HG03159 (cell line): ENCODE results near the gene KCNH4.
"Not testable (repeated sequence)": the region's sequence is repeated elsewhere in the genome, so short reads cannot be mapped to it uniquely, and the experiment has no call there.

ENCODE experiments used
- ATAC-seq: cut with Tn5 transposase; IDR thresholded peaks from one replicate; pipeline ENCODE4 v1.9.1; 2021; ENCODE audit warnings: mild to moderate bottlenecking, moderate library complexity; ENCODE audit not compliant: unreplicated experiment

Gene KCNH4

DNA sequence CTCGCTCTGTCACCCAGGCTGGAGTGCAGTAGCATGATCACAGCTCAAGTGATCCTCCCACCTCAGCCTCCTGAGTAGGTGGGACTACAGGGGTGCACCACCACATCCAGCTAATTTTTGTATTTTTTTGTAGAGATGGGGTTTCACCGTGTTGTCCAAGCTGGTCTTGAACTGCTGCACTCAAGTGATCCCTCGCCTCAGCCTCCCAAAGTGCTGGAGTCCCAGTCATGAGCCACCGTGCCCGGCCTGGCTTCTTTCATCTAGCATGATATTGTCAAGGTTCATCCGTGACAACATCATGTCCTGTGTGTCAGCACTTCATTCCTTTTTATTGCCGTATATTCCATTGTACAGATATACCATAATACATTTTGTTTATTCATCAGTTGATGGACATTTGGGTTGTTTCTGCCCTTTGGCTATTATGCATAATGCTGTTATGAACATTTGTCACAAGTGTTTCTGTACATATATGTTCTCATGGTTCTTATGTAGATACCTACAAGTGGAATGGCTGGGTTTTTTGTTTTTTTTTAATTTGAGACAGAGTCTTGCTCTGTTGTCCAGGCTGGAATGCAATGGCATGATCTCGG, 16.7 kb upstream of the KCNH4 start:
- no peak for ATAC-seq

DNA sequence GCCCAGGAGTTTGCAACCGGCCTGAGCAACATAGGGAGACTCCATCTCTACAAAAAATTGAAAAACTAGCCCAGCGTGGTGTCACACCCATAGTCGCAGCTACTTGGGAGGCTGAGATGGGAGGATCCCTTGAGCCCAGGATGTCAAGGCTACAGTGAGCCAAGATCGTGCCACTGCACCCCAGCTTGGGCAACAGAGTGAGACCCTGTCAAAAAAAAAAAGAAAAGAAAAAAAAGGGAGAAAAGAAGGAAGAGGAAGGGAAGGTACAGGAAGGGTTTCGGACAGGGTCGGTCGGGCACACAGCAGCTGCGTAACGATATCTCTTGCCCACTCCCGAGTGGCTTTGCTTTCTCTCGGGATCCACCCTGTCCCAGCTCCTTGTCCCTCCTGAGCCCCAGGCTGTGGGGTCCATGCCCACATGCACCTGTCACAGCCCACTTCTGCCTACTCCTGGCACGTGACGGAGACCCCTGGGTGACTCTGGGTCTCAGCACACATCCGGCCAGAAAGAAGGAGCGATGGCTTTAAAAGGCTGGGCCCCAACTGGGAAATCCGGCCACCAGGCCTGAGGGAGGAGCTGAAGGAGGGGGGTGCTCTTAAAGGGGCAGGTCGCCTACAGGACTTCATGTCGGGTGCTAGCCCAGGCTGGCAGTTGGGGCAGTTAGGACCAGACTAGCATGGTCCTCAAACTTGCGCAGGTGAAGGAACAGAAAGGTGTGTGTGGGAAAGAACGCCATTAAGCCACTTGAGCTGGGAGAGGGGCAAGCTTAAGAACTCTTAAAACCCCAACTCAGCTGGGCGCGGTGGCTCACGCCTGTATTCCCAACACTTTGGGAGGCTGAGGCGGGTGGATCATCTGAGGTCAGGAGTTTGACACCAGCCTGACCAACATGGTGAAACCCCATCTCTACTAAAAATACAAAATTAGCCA, 13.3 kb upstream of the KCNH4 start, which contains the start of gene GHDC:
Gene GHDC, minus strand, starts transcription at position 526 of the 931 bp plus-strand sequence. CDS start 913 bp downstream, outside the sequence.
- peak; percentile 85 for ATAC-seq

DNA sequence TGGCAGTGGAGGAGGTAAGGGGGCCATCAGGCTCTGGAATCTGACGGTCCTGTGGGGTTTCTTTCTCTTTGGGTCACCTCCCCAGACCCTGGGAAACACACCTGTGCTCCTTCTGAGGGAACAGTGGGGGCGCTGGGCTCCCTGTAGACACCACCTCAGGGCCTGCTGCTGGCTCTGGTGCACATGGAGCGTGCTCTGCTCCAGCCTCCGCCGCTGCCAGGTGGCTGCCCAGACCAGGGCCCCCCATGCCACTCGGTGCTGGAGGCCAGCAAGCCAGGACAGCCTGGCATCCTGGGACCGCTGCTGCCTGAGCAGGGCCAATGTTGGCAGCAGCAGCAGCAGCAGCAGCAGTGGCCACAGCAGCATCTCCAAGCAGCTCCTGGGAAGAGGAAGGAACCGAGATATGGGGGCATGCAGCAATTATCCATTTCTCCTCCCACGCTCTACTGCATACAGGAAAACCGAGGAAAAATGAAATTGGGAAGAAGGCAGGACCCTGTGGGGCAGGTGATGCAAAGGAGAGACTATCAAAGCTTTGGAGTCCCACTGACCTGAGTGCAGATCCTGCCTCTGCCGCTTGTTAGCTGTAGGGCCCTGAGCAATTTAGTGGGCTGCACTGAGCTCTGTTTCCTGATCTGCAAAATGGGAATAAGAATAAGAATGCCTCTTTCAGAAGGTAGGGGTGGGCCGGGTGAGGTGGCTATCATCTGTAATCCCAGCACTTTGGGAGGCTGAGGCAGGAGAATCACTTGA, 12.4 kb upstream of the KCNH4 start:
- ATAC-seq: no peak

DNA sequence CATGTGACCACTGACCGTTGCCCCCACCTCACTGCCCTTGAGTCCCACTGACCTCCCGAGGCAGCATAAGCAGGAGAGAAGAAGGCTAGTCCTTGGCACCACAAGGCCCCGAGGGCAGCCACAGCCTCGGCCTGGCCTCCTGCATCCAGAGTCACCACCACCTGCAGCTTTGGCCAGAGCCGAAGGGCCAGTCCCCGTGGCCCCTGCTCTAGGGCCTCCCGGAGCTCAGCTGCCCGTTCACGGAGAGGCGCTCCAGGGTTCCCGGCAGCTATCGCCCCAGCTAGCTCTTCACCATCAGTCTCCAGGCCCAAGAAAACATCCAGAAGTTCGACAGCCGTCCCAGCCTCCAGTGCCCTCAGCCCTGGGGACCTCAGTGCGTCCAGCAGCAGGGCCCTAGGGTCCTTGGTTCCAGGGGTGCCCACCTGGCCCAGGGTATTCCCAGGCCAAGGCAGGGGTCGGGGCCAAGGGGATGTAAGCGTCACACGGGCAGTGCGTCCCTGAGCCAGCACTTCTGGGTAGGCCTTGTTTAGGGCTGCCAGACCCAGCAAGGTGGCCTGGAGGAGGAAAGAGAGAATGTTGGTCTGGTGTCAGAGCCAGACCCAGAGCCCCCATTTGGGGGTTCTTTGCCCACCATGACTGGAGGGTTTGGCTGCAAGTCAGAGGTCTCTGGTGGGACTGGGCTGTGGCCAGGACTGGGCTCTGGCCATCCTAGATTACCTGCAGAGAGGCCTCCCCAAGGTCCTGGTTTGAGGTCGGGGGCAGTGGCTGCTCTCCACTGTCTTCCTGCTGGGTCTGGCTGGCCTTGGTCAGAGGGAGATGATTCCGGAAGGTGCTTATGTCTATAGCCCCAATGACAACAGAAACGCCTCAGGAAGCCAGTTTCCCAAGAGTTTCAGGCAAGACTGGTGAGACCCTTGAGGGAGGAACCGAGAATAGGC, 11.5 kb upstream of the KCNH4 start:
- ATAC-seq: no peak

GRCh38 chr17:42191275-42191608, 10.3 kb upstream of the KCNH4 start:
- no peak for ATAC-seq

DNA sequence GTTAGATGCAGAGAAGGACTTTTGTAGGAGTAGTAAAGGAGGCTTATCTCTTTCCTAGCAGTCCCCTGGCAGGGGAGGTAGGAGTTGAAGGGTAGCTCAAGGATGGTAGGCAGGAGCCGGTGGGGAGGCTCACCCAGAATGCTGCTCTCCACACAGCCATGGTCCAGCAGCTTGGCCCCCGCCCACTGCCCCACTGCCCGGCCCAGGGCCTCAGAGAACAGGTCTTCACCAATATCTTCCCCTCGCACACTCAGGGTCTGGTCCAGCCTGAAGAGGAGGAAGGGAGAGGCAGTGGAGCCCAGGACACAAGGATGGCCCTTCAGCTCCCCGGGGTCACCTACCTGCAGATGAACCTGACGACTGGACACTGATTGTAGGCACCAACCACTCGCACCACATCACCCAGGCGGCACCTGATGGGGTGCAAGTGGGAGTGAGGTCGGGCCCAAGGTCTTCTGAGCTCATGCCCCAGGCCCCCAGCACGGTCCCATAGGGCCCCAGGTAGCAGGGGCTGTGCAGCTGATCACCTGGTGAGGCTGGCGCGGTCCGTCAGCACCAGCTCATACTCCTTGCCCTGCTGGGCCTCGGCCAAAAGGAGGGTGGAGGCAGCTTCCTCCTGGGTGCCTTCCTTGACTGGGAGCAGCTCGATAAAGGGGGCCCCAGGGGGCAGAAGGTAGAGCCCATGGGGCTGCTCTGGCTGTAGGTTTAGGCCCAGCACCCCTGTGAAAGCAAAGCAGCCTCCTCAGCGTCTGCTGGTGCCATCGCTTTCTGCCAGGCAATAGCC, 9.7 kb upstream of the KCNH4 start:
- no peak for ATAC-seq

DNA sequence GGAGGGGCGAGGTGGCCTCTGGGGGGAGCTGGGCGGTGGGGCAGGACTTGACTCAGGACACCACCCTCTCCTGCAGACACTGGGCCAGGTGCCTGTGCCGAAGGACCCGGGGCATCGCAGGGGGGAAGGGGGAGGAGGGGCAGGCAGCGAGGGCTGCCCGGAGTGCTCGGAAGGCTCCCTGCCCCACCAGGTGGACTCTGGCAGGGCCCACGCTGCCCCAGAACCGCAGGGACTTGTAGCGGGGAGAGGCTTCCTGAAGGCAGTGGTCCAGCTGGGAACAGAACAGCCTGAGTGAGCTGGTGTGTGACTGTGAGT, 8.7 kb upstream of the KCNH4 start:
- ATAC-seq: no peak

GRCh38 chr17:42188749-42189650, 8.1 kb upstream of the KCNH4 start:
- ATAC-seq: no peak

GRCh38 chr17:42187833-42188232, 6.9 kb upstream of the KCNH4 start:
- no peak for ATAC-seq

DNA sequence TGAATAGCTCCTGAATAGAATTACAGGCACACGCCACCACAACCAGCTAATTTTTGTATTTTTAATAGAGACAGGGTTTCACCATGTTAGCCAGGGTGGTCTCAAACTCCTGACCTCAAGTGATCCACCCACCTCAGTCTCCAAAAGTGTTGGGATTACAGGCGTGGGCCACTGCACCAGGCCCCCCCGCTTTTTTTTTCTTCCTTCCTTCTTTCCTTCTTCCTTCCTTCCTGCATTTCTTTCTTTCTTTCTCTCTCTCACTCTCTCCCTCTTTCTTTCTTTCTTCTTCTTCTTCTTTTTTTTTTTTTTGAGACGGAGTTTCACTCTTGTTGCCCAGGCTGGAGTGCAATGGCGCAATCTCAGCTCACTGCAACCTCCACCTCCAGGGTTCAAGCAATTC, 5.2 kb upstream of the KCNH4 start:
- not testable (repeated sequence) for ATAC-seq

DNA sequence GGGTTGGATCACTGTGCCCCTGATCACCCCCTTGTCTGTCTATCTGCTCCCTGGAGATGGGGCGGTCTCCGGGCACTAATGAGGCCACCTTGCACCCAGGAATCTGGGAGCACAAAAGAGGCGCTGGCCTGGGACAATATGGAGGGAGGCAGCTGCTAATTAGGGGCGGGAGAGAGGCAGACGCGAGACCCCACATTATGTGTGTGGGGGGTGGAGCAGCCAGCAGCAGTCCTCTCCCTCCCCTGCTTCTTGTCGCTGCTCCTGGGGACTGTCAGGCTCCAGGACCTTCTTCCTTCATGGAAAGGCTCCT, 4.6 kb upstream of the KCNH4 start:
- no peak for ATAC-seq

- no peak for ATAC-seq
Observed at GRCh38 chr17:42184713-42185620, 4.0 kb upstream of the KCNH4 start, which contains the start of gene HCRT. TSS of gene HCRT (minus strand) at chr17:42185452. CDS start at chr17:42185365, 87 bp downstream.

DNA sequence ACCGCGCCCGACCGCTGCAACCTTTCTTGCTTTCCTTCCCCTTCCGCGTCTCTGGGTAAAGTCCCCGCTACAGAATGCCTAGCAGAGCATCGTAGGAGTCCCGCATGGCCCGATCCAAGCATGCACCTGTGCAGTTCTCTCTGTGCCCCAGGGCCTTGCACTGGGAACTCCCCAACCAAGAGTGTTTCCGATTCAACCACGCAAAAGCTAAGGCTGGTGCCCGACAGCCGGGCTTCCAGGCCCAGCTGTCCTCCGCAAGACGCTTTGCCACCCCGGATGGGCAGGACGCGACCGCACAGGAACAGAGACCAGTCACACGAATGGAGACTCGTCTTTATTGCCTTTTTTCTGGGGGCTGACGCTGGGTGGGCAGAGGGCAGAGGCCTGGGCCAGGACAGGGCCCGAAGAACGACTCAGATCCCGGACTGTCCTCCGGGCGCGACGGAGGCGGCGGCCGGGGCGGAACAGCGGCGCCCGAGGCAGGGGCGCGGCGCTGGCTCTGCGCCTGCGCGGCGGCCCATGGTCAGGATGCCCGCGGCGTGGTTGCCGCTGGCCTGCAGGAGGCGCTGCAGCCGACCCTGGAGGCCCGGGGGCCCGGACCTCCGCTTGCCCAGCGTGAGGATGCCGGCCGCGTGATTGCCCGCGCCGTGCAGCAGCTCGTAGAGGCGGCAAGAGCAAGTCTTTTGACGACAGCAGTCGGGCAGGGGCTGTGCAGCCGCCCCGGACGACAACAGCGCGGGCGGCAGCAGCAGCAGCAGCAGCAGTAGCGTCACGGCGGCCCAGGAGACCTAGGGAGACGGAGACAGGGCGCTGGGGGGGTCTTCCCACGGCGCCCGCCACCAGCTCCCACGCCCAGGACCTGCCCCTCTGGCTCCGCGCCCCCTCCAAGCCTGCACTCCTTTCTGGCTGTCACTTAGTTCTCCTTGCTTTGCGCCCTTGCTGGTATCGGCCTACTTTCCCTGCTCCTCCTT, 3.1 kb upstream of the KCNH4 start:
- peak; percentile 53 for ATAC-seq

DNA sequence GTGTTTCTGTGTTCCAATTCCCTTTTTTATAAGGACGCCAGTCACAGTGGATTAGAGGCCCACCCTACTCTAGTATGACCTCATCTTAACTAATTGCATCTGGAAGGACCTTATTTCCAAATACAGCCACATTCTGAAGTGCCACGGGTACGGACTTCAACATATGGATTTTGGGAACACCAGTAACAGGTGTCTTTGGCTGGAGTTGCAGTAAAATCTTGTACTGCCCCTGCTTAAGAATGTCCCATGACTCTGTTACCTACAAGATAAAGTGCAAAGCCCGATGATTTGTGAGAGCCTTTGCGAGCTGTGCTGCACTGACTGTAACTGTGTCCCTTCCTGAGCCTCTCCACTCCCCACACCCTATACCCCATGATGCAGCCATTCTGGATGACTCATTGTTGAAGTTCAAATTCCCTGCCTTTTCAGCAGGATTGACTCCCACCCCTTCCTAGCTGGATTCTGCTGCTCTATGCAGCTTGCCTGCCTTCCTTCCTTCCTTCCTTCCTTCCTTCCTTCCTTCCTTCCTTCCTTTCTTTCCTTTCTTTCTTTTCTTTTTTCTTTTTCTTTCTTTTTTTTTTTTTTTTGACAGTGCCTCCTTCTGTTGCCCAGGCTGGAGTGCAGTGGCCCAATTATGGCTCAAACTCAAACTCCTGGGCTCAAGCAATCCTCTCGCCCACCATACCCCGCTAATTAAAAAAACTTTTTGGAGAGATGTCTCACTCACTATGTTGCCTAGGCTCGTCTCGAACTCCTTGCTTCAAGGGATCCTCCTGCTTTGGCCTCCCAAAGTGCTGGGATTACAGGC, 2.2 kb upstream of the KCNH4 start:
- no peak for ATAC-seq

GRCh38 chr17:42181851-42182207, 887 bp upstream of the KCNH4 start:
- ATAC-seq: no peak

- ATAC-seq: no peak
Observed at GRCh38 chr17:42180411-42180921, 476 bp downstream of the KCNH4 start.
